Uterus (tissue), 2 donors: ENCODE data around the gene ZBED3.
"Not testable (repeated sequence)": the region's sequence is repeated elsewhere in the genome, so short reads cannot be mapped to it uniquely, and the experiment has no call there.

Experiments
- POLR2A ChIP-seq, 2 donors: fragments of 450-650 bp; IDR thresholded peaks; one replicate each; pipeline ENCODE4 v1.6.1; 2016; ENCODE audit warnings: antibody characterized with exemption in 2 of 2, mild to moderate bottlenecking in 1 of 2, moderate library complexity in 1 of 2
- TF ChIP-seq, protein P1 (sequence below), 4 experiments: fragments of 200-600 bp in 2 of 4; fragments of 450-650 bp in 2 of 4; sonication (generic) in 2 of 4; IDR thresholded peaks; one replicate each; pipeline ENCODE4 v1.5.1; 2016 to 2019; ENCODE audit warnings: antibody characterized with exemption in 4 of 4, mild to moderate bottlenecking in 2 of 4, moderate library complexity in 1 of 4

DNA sequence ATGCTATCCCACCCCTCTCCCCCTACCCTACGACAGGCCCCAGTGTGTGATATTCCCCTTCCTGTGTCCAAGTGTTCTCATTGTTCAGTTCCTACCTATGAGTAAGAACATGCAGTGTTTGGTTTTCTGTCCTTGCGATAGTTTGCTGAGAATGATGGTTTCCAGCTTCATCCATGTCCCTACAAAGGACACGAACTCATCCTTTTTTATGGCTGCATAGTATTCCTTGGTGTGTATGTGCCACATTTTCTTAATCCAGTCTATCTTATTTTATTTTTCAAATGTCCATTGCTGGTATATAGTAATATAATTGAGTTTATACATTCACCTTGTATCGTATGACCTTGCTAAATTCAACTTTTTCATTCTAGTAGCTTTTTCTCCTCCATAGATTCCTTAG, 19.9 kb upstream of the ZBED3 start:
- TF ChIP-seq, protein P1, sequence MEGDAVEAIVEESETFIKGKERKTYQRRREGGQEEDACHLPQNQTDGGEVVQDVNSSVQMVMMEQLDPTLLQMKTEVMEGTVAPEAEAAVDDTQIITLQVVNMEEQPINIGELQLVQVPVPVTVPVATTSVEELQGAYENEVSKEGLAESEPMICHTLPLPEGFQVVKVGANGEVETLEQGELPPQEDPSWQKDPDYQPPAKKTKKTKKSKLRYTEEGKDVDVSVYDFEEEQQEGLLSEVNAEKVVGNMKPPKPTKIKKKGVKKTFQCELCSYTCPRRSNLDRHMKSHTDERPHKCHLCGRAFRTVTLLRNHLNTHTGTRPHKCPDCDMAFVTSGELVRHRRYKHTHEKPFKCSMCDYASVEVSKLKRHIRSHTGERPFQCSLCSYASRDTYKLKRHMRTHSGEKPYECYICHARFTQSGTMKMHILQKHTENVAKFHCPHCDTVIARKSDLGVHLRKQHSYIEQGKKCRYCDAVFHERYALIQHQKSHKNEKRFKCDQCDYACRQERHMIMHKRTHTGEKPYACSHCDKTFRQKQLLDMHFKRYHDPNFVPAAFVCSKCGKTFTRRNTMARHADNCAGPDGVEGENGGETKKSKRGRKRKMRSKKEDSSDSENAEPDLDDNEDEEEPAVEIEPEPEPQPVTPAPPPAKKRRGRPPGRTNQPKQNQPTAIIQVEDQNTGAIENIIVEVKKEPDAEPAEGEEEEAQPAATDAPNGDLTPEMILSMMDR (IDR thresholded peaks at IDR 0.05), result not testable (repeated sequence)
- TF ChIP-seq POLR2A (IDR thresholded peaks at IDR 0.05), result not testable (repeated sequence)
